HG03571 (cell line): ENCODE data around the gene RUBCNL.

Experiments
- ATAC-seq: cut with Tn5 transposase; IDR thresholded peaks from one replicate; pipeline ENCODE4 v1.9.1; 2021; ENCODE audit not compliant: unreplicated experiment

RUBCNL gene

DNA sequence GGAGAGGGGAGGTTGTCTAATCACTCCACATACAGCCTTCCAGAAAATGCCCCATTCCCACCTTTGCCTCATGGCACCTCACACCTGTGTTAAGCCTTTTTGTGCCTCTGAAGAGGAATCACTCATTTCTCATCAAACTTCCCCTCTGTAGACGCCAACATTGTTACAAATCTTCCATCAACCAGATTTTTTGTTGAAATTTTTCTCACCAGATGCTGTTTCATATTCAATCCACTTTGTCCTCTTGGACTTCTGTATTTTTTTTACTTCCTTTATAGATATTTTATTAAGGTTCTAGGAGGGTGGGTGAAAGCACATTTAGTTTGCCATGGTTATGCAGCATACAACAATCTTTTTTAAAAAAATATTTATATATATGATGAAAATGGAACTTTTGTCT lies 74.0 kb downstream of the RUBCNL start:
- no peak for ATAC-seq

DNA sequence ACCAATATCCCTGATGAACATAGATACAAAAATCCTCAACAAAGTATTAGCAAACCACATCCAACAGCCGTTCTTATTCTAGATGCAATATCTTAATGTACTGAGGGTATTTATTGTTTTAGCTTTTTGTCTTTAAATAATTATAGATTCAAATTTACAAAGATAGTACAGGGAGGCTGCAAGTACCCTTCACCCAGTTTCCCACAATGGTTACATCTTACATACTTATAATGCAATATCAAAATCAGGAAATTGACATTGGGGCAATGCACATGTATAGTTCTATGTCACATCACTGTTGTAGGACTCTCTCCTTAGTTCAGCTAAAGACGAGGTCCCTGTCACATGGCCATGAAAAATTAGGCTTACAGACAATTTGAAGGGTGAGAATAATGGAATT lies 75.8 kb downstream of the RUBCNL start:
- ATAC-seq: no peak

- ATAC-seq: no peak
Measured at GRCh38 chr13:46310066-46310465, 77.0 kb downstream of the RUBCNL start.

DNA sequence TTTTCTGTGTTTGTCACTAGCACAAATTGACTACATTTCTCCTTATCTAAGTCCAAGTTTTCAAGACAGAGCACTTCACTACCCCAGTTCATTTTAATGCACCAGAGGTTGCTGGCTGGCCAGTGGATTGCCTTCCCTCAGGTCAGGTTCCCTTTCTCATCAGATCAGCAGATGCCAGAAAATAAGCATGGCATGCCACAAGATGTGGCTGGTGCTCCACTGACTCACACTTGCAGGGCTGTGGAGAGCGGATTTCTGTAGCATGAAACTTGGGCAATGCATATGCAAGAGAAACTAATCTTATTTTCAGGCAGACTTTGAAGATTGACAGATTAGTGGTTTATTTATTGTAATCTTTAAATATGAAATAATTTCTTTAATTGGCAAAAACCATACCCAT lies 79.5 kb downstream of the RUBCNL start:
- no peak for ATAC-seq

GRCh38 chr13:46304546-46304945 lies 82.5 kb downstream of the RUBCNL start:
- no peak for ATAC-seq

DNA sequence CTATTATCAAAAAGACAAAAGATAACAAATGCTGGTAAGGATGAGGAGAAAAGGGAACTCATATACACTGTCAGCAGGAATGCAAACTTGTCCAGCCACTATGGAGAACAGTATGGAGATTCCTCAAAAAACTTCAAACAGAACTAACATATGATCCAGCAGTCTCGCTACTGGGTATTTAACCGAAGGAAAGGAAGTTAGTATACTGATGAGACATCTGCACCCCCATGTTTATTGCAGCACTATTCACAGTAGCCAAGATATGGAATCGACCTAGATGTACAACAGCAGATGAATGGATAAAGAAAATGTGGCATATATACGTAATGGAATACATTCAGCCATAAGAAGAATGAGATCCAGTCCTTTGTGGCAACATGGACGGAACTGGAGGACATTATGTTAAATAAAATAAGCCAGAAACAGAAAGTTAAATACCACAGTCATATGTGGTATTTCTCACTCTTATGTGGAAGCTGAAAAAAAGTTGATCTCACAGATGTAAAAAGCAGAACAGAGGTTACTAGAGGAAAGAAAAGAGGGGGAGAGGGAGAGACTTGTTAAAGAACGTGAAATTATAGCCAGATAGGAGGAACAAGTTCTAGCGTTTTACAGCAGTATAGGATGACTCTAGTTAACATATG lies 83.2 kb downstream of the RUBCNL start:
- no peak for ATAC-seq

- no peak for ATAC-seq
Measured at GRCh38 chr13:46297361-46297811, 89.7 kb downstream of the RUBCNL start.

- ATAC-seq: no peak
Measured at GRCh38 chr13:46296921-46297320, 90.1 kb downstream of the RUBCNL start.

DNA sequence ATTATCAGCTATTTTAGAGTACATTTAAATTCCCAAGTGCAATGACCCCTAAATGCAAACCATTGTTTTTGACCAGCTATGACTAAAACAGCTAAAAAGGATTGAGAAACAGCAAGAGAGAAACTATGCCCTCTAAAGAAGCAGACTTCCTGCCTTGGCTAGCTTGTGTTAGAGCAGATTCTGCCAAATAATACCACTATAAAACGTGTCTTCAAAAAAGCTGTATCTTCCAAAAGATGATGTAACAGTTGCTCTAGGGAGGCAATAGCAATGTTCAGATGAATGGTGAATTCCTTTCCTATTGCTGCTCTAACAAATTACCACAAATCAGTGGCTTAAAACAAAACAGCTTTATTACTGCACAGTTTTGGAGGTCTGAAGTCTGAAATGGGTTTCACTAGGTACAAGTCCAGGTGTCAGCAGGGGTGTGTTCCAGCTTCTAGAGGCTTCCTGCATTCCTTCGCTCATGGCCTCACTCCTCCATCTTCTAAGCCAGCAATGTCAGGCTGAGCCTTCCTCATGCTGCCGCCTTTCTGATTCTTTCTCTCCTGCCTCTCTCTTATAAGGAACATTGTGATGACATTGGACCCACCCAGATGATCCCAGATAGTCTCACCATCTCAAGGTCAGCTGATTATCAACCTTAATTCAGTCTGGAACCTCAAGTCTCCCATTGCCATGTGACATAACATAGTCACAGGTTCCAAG lies 90.8 kb downstream of the RUBCNL start:
- ATAC-seq: no peak

- ATAC-seq: no peak
Measured at GRCh38 chr13:46295491-46296114, 91.4 kb downstream of the RUBCNL start.

GRCh38 chr13:46293436-46293835 lies 93.6 kb downstream of the RUBCNL start:
- ATAC-seq: no peak
